Esophagus muscularis mucosa (tissue), 4 donors: ENCODE data around the gene CPNE5. TPM values are rescaled to one million over a fixed set of nuclear protein-coding genes. Genes with fewer than 3 reads are reported as not detected.

ENCODE experiments used
- DNase-seq: peaks from one replicate; pipeline ENCODE4 v3.0.0-alpha.2; 2017; ENCODE audit errors: extremely low spot score
- H3K27ac ChIP-seq, 4 donors: fragments of 200-600 bp; sonication (generic); replicated peaks in 1 of 4; 1 replicate in 3 of 4; 2 replicates in 1 of 4; pipeline ENCODE4 v1.5.1; 2016 to 2019; ENCODE audit warnings: mild to moderate bottlenecking in 1 of 4
- H3K27me3 ChIP-seq, 4 donors: fragments of 200-600 bp; sonication (generic); one replicate each; pipeline versions ENCODE4 v1.5.1 to v1.6.0; 2016 to 2019
- H3K36me3 ChIP-seq, 4 donors: fragments of 200-600 bp; sonication (generic); one replicate each; pipeline ENCODE4 v1.5.1; 2016 to 2019
- H3K4me1 ChIP-seq, 4 donors: fragments of 200-600 bp; sonication (generic); one replicate each; pipeline ENCODE4 v1.5.1; 2016 to 2019
- H3K4me3 ChIP-seq, 4 donors: fragments of 200-600 bp; sonication (generic); 1 replicate in 2 of 4; 2 replicates in 2 of 4; pipeline ENCODE4 v1.5.1; 2016 to 2019; ENCODE audit warnings: mild to moderate bottlenecking in 4 of 4, moderate library complexity in 1 of 4
- H3K9me3 ChIP-seq, 4 donors: fragments of 200-600 bp; sonication (generic); 1 replicate in 3 of 4; 2 replicates in 1 of 4; pipeline ENCODE4 v1.5.1; 2016 to 2019
- EP300 ChIP-seq: sonication (generic); formaldehyde crosslinking; IDR thresholded peaks from one replicate; pipeline ENCODE4 v1.6.1; 2017; ENCODE audit warnings: antibody characterized with exemption
- POLR2A ChIP-seq: fragments of 450-650 bp; IDR thresholded peaks from one replicate; pipeline ENCODE4 v1.6.1; 2017; ENCODE audit warnings: antibody characterized with exemption, moderate library complexity, mild to moderate bottlenecking, low read depth
- POLR2AphosphoS5 ChIP-seq, 2 donors: sonication (generic); formaldehyde crosslinking; IDR thresholded peaks; one replicate each; pipeline ENCODE4 v1.6.1; 2017; ENCODE audit warnings: antibody characterized with exemption in 2 of 2
- WGBS: methylation state at CpG from one replicate; pipeline ENCODE4 v1.1.5; 2018; 5-methylcytosine and 5-hydroxymethylcytosine counted together
- intact Hi-C: fragments of 100-400 bp; cut with DNase I; formaldehyde crosslinking; loops from one replicate; pipeline ENCODE4 v1.15.1; 2023
- total RNA-seq, 4 donors: library from RNA; depleted of rRNA; stranded (reverse); fragments of >200 nt; gene quantifications; one replicate each; pipeline versions ENCODE4 v1.1.0 to v1.2.1, GENCODE V29; 2016
- TF ChIP-seq, protein P1 (sequence below), 3 experiments: fragments of 200-600 bp in 2 of 3; fragments of 450-650 bp in 1 of 3; sonication (generic) in 2 of 3; IDR thresholded peaks; one replicate each; pipeline ENCODE4 v1.5.1; 2017 to 2019; ENCODE audit warnings: antibody characterized with exemption in 3 of 3, mild to moderate bottlenecking in 2 of 3, moderate library complexity in 1 of 3

CPNE5 gene
- total RNA-seq, 4 donors from 2014 or later, result 2.1 to 4.6 (median 2.6) TPM

DNA sequence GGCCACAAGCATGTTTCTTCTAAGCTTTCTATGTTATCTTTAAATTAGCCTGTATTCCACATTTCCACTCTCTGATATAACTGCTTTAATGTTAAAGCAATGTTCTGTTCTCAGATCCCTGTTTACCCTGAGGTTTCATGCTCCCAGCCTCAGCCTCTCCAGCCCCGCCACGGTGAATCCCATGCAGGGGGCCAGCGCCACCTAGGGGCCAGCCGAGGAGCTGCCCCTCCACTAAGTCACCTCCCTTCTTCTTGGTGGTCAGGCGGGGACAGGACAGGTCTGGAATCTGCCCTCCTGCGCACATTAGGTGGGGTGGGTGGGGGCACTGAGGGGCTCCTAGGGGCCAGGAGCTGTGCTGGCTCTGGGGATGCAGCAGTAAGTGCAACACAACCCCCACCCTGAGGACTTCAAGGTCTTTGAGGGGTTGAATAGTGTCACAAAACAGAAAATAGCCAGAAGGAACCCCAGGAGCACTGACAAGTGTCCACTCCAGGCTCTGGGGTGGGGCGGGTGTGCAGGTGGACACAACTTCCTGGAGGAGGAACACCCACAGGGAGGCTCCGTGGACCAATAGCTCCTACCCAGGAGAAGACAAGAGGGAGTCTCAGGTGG lies 80.0 kb downstream of the CPNE5 start:
- intact Hi-C loops, result loop anchor here (2.0 to 5.0 kb wide), 2 partner anchors 72 to 134 kb away; no protein-coding TSS in a partner anchor
- DNase-seq, result peak; percentile 94

DNA sequence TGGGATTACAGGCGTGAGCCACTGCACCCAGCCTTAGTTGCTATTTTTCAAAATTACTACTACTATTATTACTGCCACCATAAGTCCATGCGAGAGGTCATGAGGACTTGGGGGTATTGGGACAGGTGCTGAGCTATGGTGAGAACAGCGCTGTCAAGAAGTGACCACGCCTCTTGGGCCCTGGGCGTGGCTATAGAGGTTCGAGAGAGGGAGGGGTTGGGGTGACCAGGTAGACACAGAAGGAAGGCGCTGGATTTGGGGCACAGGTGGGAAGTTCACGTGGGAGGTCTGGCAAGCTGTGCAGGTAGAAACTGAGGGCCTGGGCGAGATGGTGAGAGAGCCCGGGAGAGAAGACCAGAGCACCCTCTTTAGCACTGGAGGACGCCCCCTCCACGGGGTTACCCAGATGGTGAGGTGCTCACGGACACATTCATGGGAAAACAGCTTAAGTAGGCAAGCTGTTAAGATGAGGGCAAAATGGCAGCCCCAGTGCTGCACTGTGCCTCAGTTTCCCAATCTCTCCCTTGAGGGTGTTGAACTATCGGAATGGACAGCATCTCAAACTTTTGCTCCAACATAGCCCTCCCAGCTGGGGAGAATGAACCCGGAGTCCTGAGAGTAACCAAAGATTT lies 80.6 kb downstream of the CPNE5 start:
- no peaks in the 10 kb centered on the region for H3K9me3 ChIP-seq
- intact Hi-C loops, result loop anchor here (2.0 to 5.0 kb wide), 2 partner anchors 71 to 134 kb away; no protein-coding TSS in a partner anchor
- no peak for DNase-seq
- H3K4me1 ChIP-seq, result peaks cover 3 to 18% (median 16%) of the 10 kb centered on the region in 4 donors
- no peaks in the 10 kb centered on the region for H3K27me3 ChIP-seq
- WGBS, result 74% methylated on average over 15 of the region's 15 CpGs
- H3K27ac ChIP-seq, result no peak overlapping the region
- no peak overlapping the region for H3K4me3 ChIP-seq
- TF ChIP-seq POLR2A, result no peak
- TF ChIP-seq, protein P1, sequence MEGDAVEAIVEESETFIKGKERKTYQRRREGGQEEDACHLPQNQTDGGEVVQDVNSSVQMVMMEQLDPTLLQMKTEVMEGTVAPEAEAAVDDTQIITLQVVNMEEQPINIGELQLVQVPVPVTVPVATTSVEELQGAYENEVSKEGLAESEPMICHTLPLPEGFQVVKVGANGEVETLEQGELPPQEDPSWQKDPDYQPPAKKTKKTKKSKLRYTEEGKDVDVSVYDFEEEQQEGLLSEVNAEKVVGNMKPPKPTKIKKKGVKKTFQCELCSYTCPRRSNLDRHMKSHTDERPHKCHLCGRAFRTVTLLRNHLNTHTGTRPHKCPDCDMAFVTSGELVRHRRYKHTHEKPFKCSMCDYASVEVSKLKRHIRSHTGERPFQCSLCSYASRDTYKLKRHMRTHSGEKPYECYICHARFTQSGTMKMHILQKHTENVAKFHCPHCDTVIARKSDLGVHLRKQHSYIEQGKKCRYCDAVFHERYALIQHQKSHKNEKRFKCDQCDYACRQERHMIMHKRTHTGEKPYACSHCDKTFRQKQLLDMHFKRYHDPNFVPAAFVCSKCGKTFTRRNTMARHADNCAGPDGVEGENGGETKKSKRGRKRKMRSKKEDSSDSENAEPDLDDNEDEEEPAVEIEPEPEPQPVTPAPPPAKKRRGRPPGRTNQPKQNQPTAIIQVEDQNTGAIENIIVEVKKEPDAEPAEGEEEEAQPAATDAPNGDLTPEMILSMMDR (IDR thresholded peaks at IDR 0.05), result no peak
- TF ChIP-seq POLR2AphosphoS5 (IDR thresholded peaks at IDR 0.05), result no peak
- no peak for TF ChIP-seq EP300
- no peaks in the 10 kb centered on the region for H3K36me3 ChIP-seq

More for the DNA sequence above, 80.0 kb downstream of the CPNE5 start:
- Histone ChIP-seq H3K4me1 (peaks cover 3 to 18% (median 16%) of the 10 kb centered on the region in 4 donors), H3K4me3 (no peak overlapping the region), H3K27ac (no peak overlapping the region), H3K36me3 (no peaks in the 10 kb centered on the region), H3K27me3 (no peaks in the 10 kb centered on the region), H3K9me3 (no peaks in the 10 kb centered on the region)
- WGBS, result 5% methylated on average over 7 of the region's 8 CpGs
- no peak for TF ChIP-seq POLR2A
- TF ChIP-seq EP300, result no peak
- TF ChIP-seq, protein P1 (IDR thresholded peaks at IDR 0.05), result peak in 2 of 3 experiments; percentile 96
- TF ChIP-seq POLR2AphosphoS5 (IDR thresholded peaks at IDR 0.05), result peak in 1 of 2 donors; percentile 58

DNA sequence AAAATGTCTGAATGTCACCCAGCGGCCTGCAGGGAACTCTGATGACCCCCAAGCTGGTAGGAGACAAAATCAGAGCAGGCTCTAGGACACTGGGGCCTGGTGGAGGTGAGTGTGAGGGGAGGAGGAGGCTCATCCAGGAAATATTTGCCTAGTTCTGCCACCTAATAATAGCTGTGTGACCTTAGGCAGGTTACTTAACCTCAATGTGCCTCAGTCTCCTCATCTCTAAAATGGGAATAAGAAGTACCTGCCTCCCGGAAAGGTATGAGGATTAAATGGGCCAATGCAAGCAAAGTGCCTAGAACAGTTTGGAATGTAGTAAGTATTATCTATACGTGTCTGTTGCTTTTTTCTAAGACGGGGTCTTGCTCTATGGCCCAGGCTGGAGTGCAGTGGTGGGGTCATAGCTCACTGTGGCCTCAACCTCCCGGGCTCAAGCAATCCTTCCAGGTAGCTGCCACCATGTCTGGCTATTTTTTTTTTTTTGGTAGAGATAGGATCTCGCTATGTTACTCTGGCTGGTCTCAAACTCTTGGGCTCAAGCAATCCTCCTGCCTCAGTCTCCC lies 81.2 kb downstream of the CPNE5 start:
- DNase-seq, result no peak
- intact Hi-C loops, result loop anchor here (2.0 to 5.0 kb wide), 2 partner anchors 71 to 133 kb away; no protein-coding TSS in a partner anchor

GRCh38 chr6:36757206-36757605 lies 82.0 kb downstream of the CPNE5 start:
- Histone ChIP-seq H3K9me3 (no peaks in the 10 kb centered on the region), H3K27ac (no peak overlapping the region), H3K4me1 (peaks cover 3 to 28% (median 16%) of the 10 kb centered on the region in 4 donors), H3K4me3 (peak overlapping the region in 1 of 4 donors; percentile 6), H3K27me3 (no peaks in the 10 kb centered on the region), H3K36me3 (no peaks in the 10 kb centered on the region)
- no peak for TF ChIP-seq POLR2AphosphoS5 (IDR thresholded peaks at IDR 0.05)
- no peak for TF ChIP-seq EP300
- TF ChIP-seq POLR2A, result no peak
- TF ChIP-seq, protein P1 (IDR thresholded peaks at IDR 0.05), result no peak
- 76% methylated on average over 4 of the region's 4 CpGs for WGBS
- intact Hi-C loops, result loop anchor here (5.0 kb wide), 1 partner anchor 70 kb away; no protein-coding TSS in a partner anchor
- no peak for DNase-seq

More for the DNA sequence above, 81.2 kb downstream of the CPNE5 start:
- Histone ChIP-seq H3K27ac (no peak overlapping the region), H3K27me3 (no peaks in the 10 kb centered on the region), H3K9me3 (no peaks in the 10 kb centered on the region), H3K36me3 (no peaks in the 10 kb centered on the region), H3K4me3 (no peak overlapping the region), H3K4me1 (peaks cover 3 to 22% (median 16%) of the 10 kb centered on the region in 4 donors)
- 86% methylated on average over 6 of the region's 6 CpGs for WGBS
- no peak for TF ChIP-seq EP300
- no peak for TF ChIP-seq POLR2AphosphoS5 (IDR thresholded peaks at IDR 0.05)
- TF ChIP-seq, protein P1 (IDR thresholded peaks at IDR 0.05), result no peak
- TF ChIP-seq POLR2A, result no peak
